Chondrocyte (in vitro differentiated cells): ENCODE results near the gene ZBTB2. TPM values are rescaled to one million over a fixed set of nuclear protein-coding genes. Genes with fewer than 3 reads are reported as not detected.
"Not testable (repeated sequence)": the region's sequence is repeated elsewhere in the genome, so short reads cannot be mapped to it uniquely, and the experiment has no call there.

Experiments used
- DNase-seq: peaks from one replicate; pipeline ENCODE4 v3.0.0; 2021; ENCODE audit warnings: mixed read lengths, low spot score
- H3K27ac Mint-ChIP-seq: one replicate; pipeline ENCODE4 v1.8.0; 2021; ENCODE audit warnings: mild to moderate bottlenecking, moderate library complexity, mixed read lengths; ENCODE audit not compliant: unreplicated experiment
- H3K27me3 Mint-ChIP-seq: 2 replicates; pipeline ENCODE4 v1.8.0; 2021; ENCODE audit warnings: low read depth, mixed read lengths
- H3K36me3 Mint-ChIP-seq: 2 replicates; pipeline ENCODE4 v1.8.0; 2021; ENCODE audit warnings: low read depth, mixed read lengths
- H3K4me1 Mint-ChIP-seq: 2 replicates; pipeline ENCODE4 v1.8.0; 2021; ENCODE audit warnings: low read depth, mild to moderate bottlenecking, mixed read lengths
- H3K4me3 Mint-ChIP-seq: one replicate; pipeline ENCODE4 v1.8.0; 2021; ENCODE audit warnings: mild to moderate bottlenecking, moderate library complexity, mixed read lengths; ENCODE audit not compliant: unreplicated experiment
- H3K9me3 Mint-ChIP-seq: 2 replicates; pipeline ENCODE4 v1.8.0; 2021; ENCODE audit warnings: low read depth, mixed read lengths
- CTCF ChIP-seq: fragments of 200-600 bp; sonication (generic); IDR thresholded peaks from 2 replicates; pipeline ENCODE4 v1.5.0; 2021; ENCODE audit warnings: antibody characterized with exemption, mild to moderate bottlenecking, moderate library complexity
- total RNA-seq: library from RNA; stranded (reverse); gene quantifications from 3 replicates; pipeline ENCODE4 v1.2.1, GENCODE V29; 2021

The ZBTB2 gene
- total RNA-seq, 1 donor from 2014 or later: 10.1 TPM

- H3K4me1 Mint-ChIP-seq: peaks cover 4% of the 10 kb centered on the region
Observed at GRCh38 chr6:151351731-151352130, 39.6 kb downstream of the ZBTB2 start.

GRCh38 chr6:151351146-151351700 lies 40.1 kb downstream of the ZBTB2 start:
- no peak for TF ChIP-seq CTCF
- no peak overlapping the region for H3K27ac Mint-ChIP-seq
- H3K27me3 Mint-ChIP-seq: no peaks in the 10 kb centered on the region
- H3K9me3 Mint-ChIP-seq: no peaks in the 10 kb centered on the region
- H3K4me3 Mint-ChIP-seq: no peak overlapping the region
- H3K4me1 Mint-ChIP-seq: peaks cover 6% of the 10 kb centered on the region
- H3K36me3 Mint-ChIP-seq: peaks cover 29% of the 10 kb centered on the region
- no peak for DNase-seq

More at GRCh38 chr6:151351731-151352130, 39.6 kb downstream of the ZBTB2 start:
- Mint-ChIP-seq H3K27ac (no peak overlapping the region), H3K27me3 (no peaks in the 10 kb centered on the region), H3K9me3 (no peaks in the 10 kb centered on the region), H3K36me3 (peaks cover 29% of the 10 kb centered on the region), H3K4me3 (no peak overlapping the region)
- no peak for DNase-seq
- no peak for TF ChIP-seq CTCF

- Mint-ChIP-seq H3K36me3 (peaks cover 29% of the 10 kb centered on the region), H3K27ac (no peak overlapping the region), H3K9me3 (no peaks in the 10 kb centered on the region), H3K27me3 (no peaks in the 10 kb centered on the region), H3K4me1 (peaks cover 11% of the 10 kb centered on the region), H3K4me3 (no peak overlapping the region)
- no peak for DNase-seq
- TF ChIP-seq CTCF: no peak
Observed at GRCh38 chr6:151350442-151351145, 40.8 kb downstream of the ZBTB2 start.

GRCh38 chr6:151349651-151350270 lies 41.6 kb downstream of the ZBTB2 start:
- Mint-ChIP-seq H3K9me3 (no peaks in the 10 kb centered on the region), H3K4me3 (no peak overlapping the region), H3K4me1 (peaks cover 11% of the 10 kb centered on the region), H3K36me3 (peaks cover 27% of the 10 kb centered on the region), H3K27me3 (no peaks in the 10 kb centered on the region), H3K27ac (no peak overlapping the region)
- DNase-seq: no peak
- no peak for TF ChIP-seq CTCF

GRCh38 chr6:151342750-151343149 lies 48.6 kb downstream of the ZBTB2 start:
- peaks cover 14% of the 10 kb centered on the region for H3K4me1 Mint-ChIP-seq
- H3K27ac Mint-ChIP-seq, H3K4me3 Mint-ChIP-seq, H3K9me3 Mint-ChIP-seq, H3K27me3 Mint-ChIP-seq, H3K36me3 Mint-ChIP-seq, DNase-seq: not testable (repeated sequence)
